HuH-7 (cell line): ENCODE results near the gene ABCA2.
"Not testable (repeated sequence)": the region's sequence is repeated elsewhere in the genome, so short reads cannot be mapped to it uniquely, and the experiment has no call there.

Source experiments
- DNase-seq: peaks from one replicate; pipeline ENCODE4 v3.0.0; 2011; ENCODE audit warnings: low spot score

Gene ABCA2

GRCh38 chr9:137015976-137016375 lies 12.1 kb downstream of the ABCA2 start:
- DNase-seq = no peak

- DNase-seq = no peak
Measured at GRCh38 chr9:137015540-137015930, 12.5 kb downstream of the ABCA2 start.

- no peak for DNase-seq
Measured at GRCh38 chr9:137014776-137015539, 13.1 kb downstream of the ABCA2 start.

- DNase-seq = no peak
Measured at GRCh38 chr9:137014166-137014565, 13.9 kb downstream of the ABCA2 start.

GRCh38 chr9:137013571-137013940 lies 14.5 kb downstream of the ABCA2 start:
- no peak for DNase-seq

- no peak for DNase-seq
Measured at GRCh38 chr9:137012694-137013570, 15.1 kb downstream of the ABCA2 start.

- DNase-seq = no peak
Measured at GRCh38 chr9:137011907-137012675, 15.9 kb downstream of the ABCA2 start.

GRCh38 chr9:137011156-137011555 lies 16.9 kb downstream of the ABCA2 start:
- DNase-seq = no peak

GRCh38 chr9:137009938-137010732 lies 17.9 kb downstream of the ABCA2 start:
- DNase-seq = no peak

- DNase-seq = no peak
Measured at GRCh38 chr9:137009217-137009616, 18.8 kb downstream of the ABCA2 start.

- DNase-seq = no peak
Measured at GRCh38 chr9:137008312-137008711, 19.7 kb downstream of the ABCA2 start.

- no peak for DNase-seq
Measured at GRCh38 chr9:137007816-137008270, 20.2 kb downstream of the ABCA2 start.

- DNase-seq = no peak
Measured at GRCh38 chr9:137007108-137007815, 20.8 kb downstream of the ABCA2 start.

GRCh38 chr9:137006116-137007003 lies 21.7 kb downstream of the ABCA2 start:
- DNase-seq = no peak

GRCh38 chr9:137004285-137004684 lies 23.8 kb downstream of the ABCA2 start:
- DNase-seq = not testable (repeated sequence)

- DNase-seq = no peak
Measured at GRCh38 chr9:137002646-137003041, 25.4 kb downstream of the ABCA2 start.

GRCh38 chr9:137001857-137002645 lies 26.0 kb downstream of the ABCA2 start:
- DNase-seq = no peak

GRCh38 chr9:137000177-137000930 lies 27.7 kb downstream of the ABCA2 start:
- DNase-seq = no peak
